Testis (tissue), 2 donors: ENCODE data around the gene HBEGF.

Experiments
- POLR2A ChIP-seq: fragments of 450-650 bp; IDR thresholded peaks from one replicate; pipeline ENCODE4 v1.6.1; 2017; ENCODE audit warnings: antibody characterized with exemption, mild to moderate bottlenecking, moderate library complexity
- TF ChIP-seq, protein P1 (sequence below), 3 experiments: fragments of 450-650 bp in 2 of 3; fragments of 200-600 bp in 1 of 3; sonication (generic) in 1 of 3; IDR thresholded peaks; one replicate each; pipeline ENCODE4 v1.5.1; 2016 to 2019; ENCODE audit warnings: antibody characterized with exemption in 3 of 3, mild to moderate bottlenecking in 2 of 3, moderate library complexity in 1 of 3

DNA sequence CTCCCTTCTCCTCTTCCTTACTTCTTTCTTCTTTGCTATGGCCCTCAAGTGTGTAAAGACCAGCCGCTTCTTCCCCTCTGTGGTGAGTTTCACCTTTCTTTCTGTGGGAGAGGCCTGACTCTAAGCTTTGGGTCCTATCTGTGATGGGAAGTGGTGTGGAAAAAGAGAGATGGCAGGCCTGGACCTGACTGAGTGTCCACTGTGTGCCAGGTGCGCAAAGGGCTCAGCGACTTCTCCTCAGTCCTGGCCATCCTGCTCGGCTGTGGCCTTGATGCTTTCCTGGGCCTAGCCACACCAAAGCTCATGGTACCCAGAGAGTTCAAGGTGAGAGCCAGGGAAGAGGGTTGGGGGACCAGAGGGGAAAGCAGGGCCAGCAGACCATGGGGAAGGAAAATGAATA lies 19.5 kb upstream of the HBEGF start:
- TF ChIP-seq, protein P1, sequence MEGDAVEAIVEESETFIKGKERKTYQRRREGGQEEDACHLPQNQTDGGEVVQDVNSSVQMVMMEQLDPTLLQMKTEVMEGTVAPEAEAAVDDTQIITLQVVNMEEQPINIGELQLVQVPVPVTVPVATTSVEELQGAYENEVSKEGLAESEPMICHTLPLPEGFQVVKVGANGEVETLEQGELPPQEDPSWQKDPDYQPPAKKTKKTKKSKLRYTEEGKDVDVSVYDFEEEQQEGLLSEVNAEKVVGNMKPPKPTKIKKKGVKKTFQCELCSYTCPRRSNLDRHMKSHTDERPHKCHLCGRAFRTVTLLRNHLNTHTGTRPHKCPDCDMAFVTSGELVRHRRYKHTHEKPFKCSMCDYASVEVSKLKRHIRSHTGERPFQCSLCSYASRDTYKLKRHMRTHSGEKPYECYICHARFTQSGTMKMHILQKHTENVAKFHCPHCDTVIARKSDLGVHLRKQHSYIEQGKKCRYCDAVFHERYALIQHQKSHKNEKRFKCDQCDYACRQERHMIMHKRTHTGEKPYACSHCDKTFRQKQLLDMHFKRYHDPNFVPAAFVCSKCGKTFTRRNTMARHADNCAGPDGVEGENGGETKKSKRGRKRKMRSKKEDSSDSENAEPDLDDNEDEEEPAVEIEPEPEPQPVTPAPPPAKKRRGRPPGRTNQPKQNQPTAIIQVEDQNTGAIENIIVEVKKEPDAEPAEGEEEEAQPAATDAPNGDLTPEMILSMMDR (IDR thresholded peaks at IDR 0.05) = no peak
- TF ChIP-seq POLR2A = no peak
